Adrenal gland (tissue), 12 donors: Measurements from ENCODE around the gene SSX2IP. TPM values are rescaled to one million over a fixed set of nuclear protein-coding genes. Genes with fewer than 3 reads are reported as not detected.

Experiments
- DNase-seq, 7 donors: peaks; one replicate each; pipeline ENCODE4 v3.0.0-alpha.2; 2019 to 2020
- H3K27ac ChIP-seq, 5 donors: fragments of 200-600 bp; sonication (generic) in 4 of 5; 1 replicate in 3 of 5; 2 replicates in 2 of 5; pipeline versions ENCODE4 v1.5.1 to v1.8.0; 2016 to 2020; ENCODE audit warnings: mild to moderate bottlenecking in 1 of 5
- H3K27me3 ChIP-seq: fragments of 200-600 bp; 2 replicates; pipeline ENCODE4 v1.8.0; 2021
- H3K36me3 ChIP-seq, 2 donors: fragments of 200-600 bp; replicated peaks in 1 of 2; 1 replicate in 1 of 2; 2 replicates in 1 of 2; pipeline versions ENCODE4 v1.5.1 to v1.8.0; 2018 to 2022
- H3K4me1 ChIP-seq, 2 donors: fragments of 200-600 bp; replicated peaks in 1 of 2; 1 replicate in 1 of 2; 2 replicates in 1 of 2; pipeline versions ENCODE4 v1.5.1 to v1.8.0; 2018 to 2021
- H3K4me3 ChIP-seq, 4 donors: fragments of 200-600 bp; sonication (generic) in 3 of 4; one replicate each; pipeline ENCODE4 v1.5.1; 2016 to 2018
- H3K9me3 ChIP-seq, 3 donors: fragments of 200-600 bp; sonication (generic) in 1 of 3; replicated peaks in 1 of 3; 1 replicate in 2 of 3; 2 replicates in 1 of 3; pipeline versions ENCODE4 v1.5.1 to v1.8.0; 2016 to 2021
- CTCF ChIP-seq, 6 experiments: fragments of 450-650 bp in 4 of 6; fragments of 200-600 bp in 2 of 6; sonication (generic) in 1 of 6; IDR thresholded peaks; 1 replicate in 5 of 6; 2 replicates in 1 of 6; pipeline versions ENCODE4 v1.5.1 to v1.8.0; 2016 to 2021; ENCODE audit warnings: antibody characterized with exemption in 6 of 6, mild to moderate bottlenecking in 2 of 6, moderate library complexity in 1 of 6
- POLR2A ChIP-seq, 2 donors: fragments of 450-650 bp; IDR thresholded peaks; one replicate each; pipeline ENCODE4 v1.6.1; 2017; ENCODE audit warnings: antibody characterized with exemption in 2 of 2, mild to moderate bottlenecking in 2 of 2, moderate library complexity in 1 of 2
- WGBS, 4 donors: extraction: QIAGEN DNeasy Blood & Tissue Kit in 2 of 4; methylation state at CpG; one replicate each; pipeline versions ENCODE4 v1.1.5 to v1.1.7; 2013 to 2017; 5-methylcytosine and 5-hydroxymethylcytosine counted together
- intact Hi-C, 2 donors: fragments of 100-400 bp; cut with DNase I; formaldehyde crosslinking; loops; one replicate each; pipeline versions ENCODE4 v1.14.1 to v1.15.0; 2022 to 2023
- polyA plus RNA-seq, 3 donors: library from polyadenylated mRNA; stranded (reverse); fragments of 200-250 nt in 2 of 3; fragments of 350-450 nt in 1 of 3; fragmentation: Illumina TruSeq in 1 of 3; extraction: RNeasy Lipid Tissue Mini Kit (QIAGEN cat#74804) in 1 of 3; gene quantifications; one replicate each; pipeline ENCODE4 v1.2.3, GENCODE V29; 2013 to 2014
- total RNA-seq, 9 donors: library from RNA; depleted of rRNA in 4 of 9; stranded (reverse); fragments of >200 nt in 4 of 9; fragments of 120-200 nt in 1 of 9; fragmentation: NEBNext Ultra II Directional in 1 of 9; extraction: Animal tissue kit (Norgen Biotek cat#: 25700) in 1 of 9; gene quantifications; one replicate each; pipeline versions ENCODE4 v1.1.0 to v1.2.4, GENCODE V29; 2013 to 2023
- donor health status: healthy with polysubstance abuse.
- donor health status: Bipolar disorder and iron deficiency.
- donor health status: DM: yes; HTN: yes; CAD: no.
- donor health status: DM: no; HTN: no; CAD: no.
- donor health status: DM: no; HTN: no; CAD: no.
- donor health status: DM: yes; HTN: yes; CAD: no.

Gene SSX2IP
- total and polyA plus RNA-seq, 12 donors = 1.3 to 10.0 (median 4.1) TPM

- intact Hi-C loops = no loop called here
- Histone ChIP-seq H3K27me3 (no peaks in the 10 kb centered on the region), H3K36me3 (no peaks in the 10 kb centered on the region), H3K9me3 (no peaks in the 10 kb centered on the region), H3K4me1 (no peaks in the 10 kb centered on the region), H3K4me3 (no peak overlapping the region), H3K27ac (no peak overlapping the region)
- DNase-seq = no peak
- WGBS, 4 donors = 89 to 92% (median 91%) methylated on average over 3 of the region's 3 CpGs
- TF ChIP-seq CTCF (IDR thresholded peaks at IDR 0.05) (no peak), POLR2A (IDR thresholded peaks at IDR 0.05) (no peak)
Observed at GRCh38 chr1:84712276-84712874, 22.1 kb upstream of the SSX2IP start.

GRCh38 chr1:84711869-84712268 is 21.6 kb upstream of the SSX2IP start:
- no peak overlapping the region for H3K4me3 ChIP-seq
- intact Hi-C loops = no loop called here
- no peak overlapping the region for H3K27ac ChIP-seq
- WGBS, 4 donors = 81 to 83% (median 83%) methylated on average over 4 of the region's 4 CpGs
- H3K9me3 ChIP-seq = no peaks in the 10 kb centered on the region
- no peaks in the 10 kb centered on the region for H3K4me1 ChIP-seq
- no peaks in the 10 kb centered on the region for H3K27me3 ChIP-seq
- no peaks in the 10 kb centered on the region for H3K36me3 ChIP-seq
- TF ChIP-seq POLR2A (IDR thresholded peaks at IDR 0.05) (no peak), CTCF (IDR thresholded peaks at IDR 0.05) (no peak)
- no peak for DNase-seq

GRCh38 chr1:84711121-84711520 is 20.9 kb upstream of the SSX2IP start:
- Histone ChIP-seq H3K4me1 (no peaks in the 10 kb centered on the region), H3K27me3 (no peaks in the 10 kb centered on the region), H3K27ac (no peak overlapping the region), H3K36me3 (no peaks in the 10 kb centered on the region), H3K4me3 (no peak overlapping the region), H3K9me3 (no peaks in the 10 kb centered on the region)
- WGBS, 4 donors = 67 to 78% (median 74%) methylated on average over 1 of the region's 1 CpG
- DNase-seq = no peak
- TF ChIP-seq CTCF (IDR thresholded peaks at IDR 0.05) (no peak), POLR2A (IDR thresholded peaks at IDR 0.05) (no peak)
- intact Hi-C loops = no loop called here

GRCh38 chr1:84709131-84709530 is 18.9 kb upstream of the SSX2IP start:
- WGBS, 4 donors = 39 to 78% (median 62%) methylated on average over 1 of the region's 1 CpG

More at GRCh38 chr1:84709131-84709530, 18.9 kb upstream of the SSX2IP start:
- Histone ChIP-seq H3K4me1 (no peaks in the 10 kb centered on the region), H3K9me3 (no peaks in the 10 kb centered on the region), H3K27ac (no peak overlapping the region), H3K36me3 (no peaks in the 10 kb centered on the region), H3K27me3 (no peaks in the 10 kb centered on the region), H3K4me3 (no peak overlapping the region)
- intact Hi-C loops = no loop called here
- TF ChIP-seq POLR2A (IDR thresholded peaks at IDR 0.05) (no peak), CTCF (IDR thresholded peaks at IDR 0.05) (no peak)
- DNase-seq = no peak
